GM04503 (cell line): ENCODE data around the gene ATP11A.
A peak's percentile ranks its signal among the peaks of the same experiment; 100 is the strongest.

Experiments
- DNase-seq: peaks from one replicate; pipeline ENCODE4 v3.0.0-alpha.2; 2012; ENCODE audit warnings: low read depth

The ATP11A gene

GRCh38 chr13:112723771-112724170 is 33.9 kb downstream of the ATP11A start:
- no peak for DNase-seq

- DNase-seq, result no peak
Measured at GRCh38 chr13:112724788-112725345, 35.0 kb downstream of the ATP11A start.

- DNase-seq, result no peak
Measured at GRCh38 chr13:112725346-112726015, 35.6 kb downstream of the ATP11A start.

DNA sequence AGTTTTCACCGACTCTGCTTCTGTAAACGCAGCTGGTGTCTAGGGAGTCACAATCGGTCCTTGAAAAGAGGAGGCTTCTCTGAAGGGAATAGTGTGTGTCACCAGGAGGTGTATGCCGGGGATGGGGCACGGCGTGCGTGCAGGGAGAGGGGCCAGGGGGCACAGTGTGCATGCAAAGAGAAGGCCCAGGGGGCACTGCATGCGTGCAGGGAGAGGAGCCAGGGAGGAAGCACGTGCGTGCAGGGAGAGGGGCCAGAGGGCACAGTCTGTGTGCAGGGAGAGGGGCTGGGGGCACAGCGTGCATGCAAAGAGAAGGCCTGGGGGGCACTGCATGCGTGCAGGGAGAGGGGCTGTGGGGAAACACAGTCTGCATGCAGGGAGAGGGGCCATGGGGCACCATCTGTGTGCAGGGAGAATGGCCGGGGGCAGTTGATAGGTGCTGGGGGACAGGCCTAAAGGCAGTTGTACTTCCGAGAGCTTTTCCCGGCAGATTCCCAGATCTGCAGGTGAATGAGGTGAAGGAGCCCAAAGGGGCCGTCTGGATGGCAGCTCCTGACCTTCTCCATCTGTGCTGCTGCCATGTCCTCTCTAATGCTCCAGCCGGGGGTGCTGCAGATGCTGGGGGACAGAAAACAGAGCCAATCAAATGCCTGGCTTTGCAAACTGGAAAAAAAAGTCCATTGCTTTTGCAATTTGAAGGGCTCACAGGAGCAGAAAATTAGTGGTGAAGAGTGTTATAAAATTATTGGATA is 36.4 kb downstream of the ATP11A start:
- DNase-seq, result no peak

GRCh38 chr13:112727581-112727980 is 37.7 kb downstream of the ATP11A start:
- DNase-seq, result no peak

GRCh38 chr13:112728375-112729126 is 38.7 kb downstream of the ATP11A start:
- DNase-seq, result no peak

DNA sequence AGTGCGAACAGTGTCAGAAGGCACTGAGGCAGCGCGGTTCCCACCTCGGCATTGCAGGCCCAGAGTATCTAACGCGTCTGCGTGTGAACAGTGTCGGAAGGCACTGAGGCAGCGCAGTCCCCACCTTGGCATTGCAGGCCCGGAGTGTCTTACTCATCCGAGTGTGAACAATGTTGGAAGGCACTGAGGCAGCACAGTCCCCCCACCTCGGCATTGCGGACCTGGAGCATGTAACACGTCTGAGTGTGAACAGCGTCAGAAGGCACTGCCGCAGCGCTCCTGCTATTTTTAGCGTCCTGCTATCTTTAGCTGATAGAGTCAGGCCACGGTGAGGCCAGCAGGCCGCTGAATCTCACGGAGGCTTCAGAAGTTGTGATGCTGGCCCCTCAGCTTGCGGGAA is 39.6 kb downstream of the ATP11A start:
- no peak for DNase-seq

GRCh38 chr13:112730157-112730671 is 40.4 kb downstream of the ATP11A start:
- DNase-seq, result no peak

- DNase-seq, result no peak
Measured at GRCh38 chr13:112731667-112732616, 42.1 kb downstream of the ATP11A start.

- DNase-seq, result no peak
Measured at GRCh38 chr13:112732679-112733078, 42.8 kb downstream of the ATP11A start.

DNA sequence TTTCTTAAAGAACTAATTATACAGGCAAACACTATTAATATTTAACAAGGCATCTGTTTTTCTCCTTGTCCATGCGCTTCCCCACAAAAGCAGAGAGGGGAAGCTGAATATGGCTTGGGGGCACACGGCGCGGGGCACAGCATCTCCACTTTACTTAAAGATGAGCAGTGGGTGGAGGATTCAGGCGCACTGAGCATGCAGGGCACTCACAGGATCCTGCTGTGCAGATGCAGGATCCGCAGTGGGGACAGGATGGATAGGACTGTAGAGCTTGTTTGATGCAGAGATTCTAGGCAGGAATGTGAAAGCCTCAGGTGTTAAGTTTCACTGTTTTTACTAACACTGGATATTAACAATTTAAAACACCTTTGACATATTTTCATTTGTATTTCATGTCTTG is 43.3 kb downstream of the ATP11A start:
- DNase-seq, result no peak

DNA sequence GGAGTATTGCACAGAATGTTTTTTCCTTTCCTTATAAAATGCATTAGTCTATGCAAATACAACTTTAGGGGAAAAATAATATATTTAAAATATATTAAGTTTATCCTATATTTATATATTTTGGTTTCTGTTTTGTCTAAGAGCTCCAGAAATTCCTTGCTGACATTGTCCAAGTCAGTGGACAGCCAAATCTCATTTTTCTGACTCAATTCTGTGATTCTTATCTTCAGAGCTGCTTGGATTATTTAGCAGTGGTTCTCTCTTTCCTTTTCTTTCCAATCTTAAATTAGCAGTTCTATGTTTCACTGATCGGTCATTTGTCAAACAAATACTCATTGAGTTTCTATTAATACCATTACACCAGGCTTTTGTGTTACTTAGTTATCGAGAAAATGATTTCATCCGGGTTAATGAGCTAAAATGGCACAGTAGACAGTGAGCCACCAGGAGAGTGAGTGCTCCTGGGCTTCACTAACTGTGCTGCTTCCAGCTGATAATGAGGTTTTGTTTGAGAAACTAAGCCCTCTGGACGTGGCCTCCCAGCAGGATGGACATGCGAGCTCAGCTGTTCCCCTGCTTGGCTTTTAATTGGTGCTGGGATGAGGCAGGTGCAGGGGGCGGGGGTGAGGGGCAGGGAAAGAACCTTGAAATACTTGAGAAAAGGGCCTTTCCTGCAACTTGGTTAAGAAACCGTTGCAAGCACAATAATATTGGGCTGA is 44.0 kb downstream of the ATP11A start:
- no peak for DNase-seq

DNA sequence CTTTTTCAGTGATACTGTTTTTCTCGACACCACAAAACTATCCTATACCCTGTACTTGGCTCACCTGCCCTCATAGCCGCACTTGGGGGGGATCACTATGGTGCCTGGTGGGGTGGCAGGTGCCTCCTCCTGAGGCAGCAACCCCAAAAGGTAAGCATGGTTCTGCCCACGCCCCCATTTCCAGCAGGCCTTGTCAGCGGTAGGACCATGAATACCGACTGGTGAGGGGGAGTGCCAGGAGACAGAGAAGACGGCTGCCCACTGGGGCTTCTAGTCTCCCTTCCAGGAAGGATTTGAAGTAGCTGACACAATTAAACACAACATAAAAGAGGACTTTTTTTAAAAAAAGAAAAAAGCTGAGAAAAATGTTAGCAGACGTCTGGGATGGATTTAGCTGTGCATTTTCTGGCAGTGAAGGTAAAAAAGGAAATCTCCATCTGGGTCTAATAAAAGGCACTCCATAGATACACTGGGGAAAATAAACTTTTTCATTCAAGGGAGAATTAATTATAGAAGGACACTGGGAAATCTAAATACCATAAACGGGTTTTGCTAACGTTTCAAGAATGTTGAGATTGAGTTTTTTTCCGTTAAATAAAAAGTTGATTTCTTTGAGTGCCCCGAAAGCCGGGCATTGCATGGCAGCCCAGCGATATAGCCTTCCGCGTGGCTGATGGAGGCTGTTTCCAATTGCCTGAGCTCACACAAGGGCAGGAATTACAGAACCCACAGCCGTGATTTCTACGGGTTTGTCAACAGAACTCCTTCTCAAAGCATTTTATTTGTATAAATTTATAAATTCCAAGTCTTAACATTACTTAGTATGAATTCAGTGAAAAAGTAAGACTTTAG is 45.1 kb downstream of the ATP11A start:
- DNase-seq, result peak; percentile 18

DNA sequence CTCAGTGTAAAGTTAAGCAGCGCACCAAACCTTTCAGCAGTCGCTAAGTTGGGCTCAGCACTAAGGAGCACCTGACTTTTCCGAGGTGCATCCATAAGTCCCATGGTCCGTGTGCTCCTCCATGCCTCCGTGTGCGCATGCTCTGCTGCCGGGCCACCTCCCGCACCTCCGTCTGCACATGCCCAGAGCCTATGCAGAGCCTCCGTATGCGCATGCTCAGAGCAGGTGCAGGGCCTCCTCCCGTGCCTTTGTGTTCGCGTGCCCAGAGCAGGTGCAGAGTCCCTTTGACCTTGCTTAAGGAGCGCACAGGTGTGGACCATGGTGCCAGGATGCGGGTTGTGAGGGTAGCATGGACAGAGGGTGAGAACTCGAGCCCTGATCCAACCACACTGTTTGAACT is 46.0 kb downstream of the ATP11A start:
- DNase-seq, result no peak

DNA sequence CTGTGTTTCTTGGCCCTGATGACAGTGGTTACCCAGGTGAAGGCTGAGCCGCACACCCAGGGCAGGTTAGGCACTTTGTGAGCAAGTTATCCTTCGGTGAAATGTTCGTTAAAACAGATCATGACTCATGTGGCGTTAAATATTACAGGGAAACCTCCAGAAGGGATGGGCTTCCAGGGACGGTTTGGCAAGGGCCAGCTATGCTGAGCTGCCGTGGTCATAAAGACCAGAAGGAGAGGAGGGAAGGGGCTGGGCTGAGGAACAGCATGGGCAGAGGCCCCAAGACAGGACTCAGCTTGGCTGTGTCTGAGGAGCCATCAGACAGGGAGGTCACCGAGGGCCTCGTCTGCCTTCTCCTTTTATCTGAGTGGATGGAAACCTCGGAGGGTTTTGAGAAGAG is 47.5 kb downstream of the ATP11A start:
- DNase-seq, result no peak

DNA sequence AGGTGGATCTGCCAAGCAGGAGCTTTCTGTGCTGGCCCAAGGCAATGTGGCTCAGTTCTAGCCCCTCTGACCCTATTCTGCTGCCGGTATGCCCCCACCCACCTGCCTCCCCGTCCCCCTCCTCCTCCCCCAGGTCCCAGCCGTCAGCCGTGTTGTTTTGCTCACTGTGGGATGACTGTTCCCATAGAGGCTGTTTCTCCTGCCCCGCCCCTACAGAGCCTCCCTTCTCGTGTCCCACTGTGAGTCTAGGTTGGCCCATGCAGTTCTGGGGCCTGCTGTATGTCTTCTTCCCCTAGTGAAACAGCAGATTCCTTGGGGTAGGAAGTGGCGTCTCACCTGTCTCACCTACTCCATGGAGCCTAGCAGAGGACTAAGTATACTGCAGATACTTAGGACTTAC is 48.8 kb downstream of the ATP11A start:
- no peak for DNase-seq

GRCh38 chr13:112740502-112741131 is 50.8 kb downstream of the ATP11A start:
- DNase-seq, result peak; percentile 83

DNA sequence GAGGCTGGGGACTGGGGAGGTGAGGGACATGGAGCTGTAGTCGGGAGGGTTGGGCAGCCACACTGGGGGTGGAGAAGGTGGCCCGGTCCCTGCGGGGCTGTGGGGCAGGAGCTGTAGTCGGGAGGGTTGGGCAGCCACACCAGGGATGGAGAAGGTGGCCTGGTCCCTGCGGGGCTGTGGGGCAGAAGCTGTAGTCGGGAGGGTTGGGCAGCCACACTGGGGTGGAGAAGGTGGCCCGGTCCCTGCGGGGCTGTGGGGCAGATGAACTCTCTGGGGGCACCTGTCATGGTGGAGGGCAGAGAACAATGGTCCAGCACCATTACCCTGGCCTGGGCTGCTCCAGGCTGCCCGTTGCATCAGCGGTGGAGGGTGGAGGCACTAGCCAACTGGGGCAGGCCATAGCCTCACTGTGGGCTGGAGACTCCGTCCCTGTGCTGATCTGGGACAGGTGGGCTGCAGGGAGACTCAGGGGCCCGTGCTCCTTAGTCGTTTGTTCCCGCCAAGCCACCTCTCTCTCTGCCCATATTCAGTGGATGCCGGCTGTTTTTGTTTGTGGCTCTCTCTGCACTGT is 51.4 kb downstream of the ATP11A start:
- no peak for DNase-seq
